Dendritic cell treated with granulocyte-macrophage colony-stimulating factor and Interleukin-4, amounts not matched to agents 40 ng/mL and 50 ng/mL, for 4 days (primary cell): Measurements from ENCODE around the gene CIAO3.
"Not testable (repeated sequence)": the region's sequence is repeated elsewhere in the genome, so short reads cannot be mapped to it uniquely, and the experiment has no call there.

Experiments
- H3K27ac Mint-ChIP-seq: one replicate; pipeline ENCODE4 v1.8.0; 2022; ENCODE audit warnings: mild to moderate bottlenecking, mixed read lengths
- H3K27me3 Mint-ChIP-seq: one replicate; pipeline ENCODE4 v1.8.0; 2022; ENCODE audit warnings: mild to moderate bottlenecking, mixed read lengths
- H3K36me3 Mint-ChIP-seq: one replicate; pipeline ENCODE4 v1.8.0; 2022; ENCODE audit warnings: low read depth, mixed read lengths
- H3K4me1 Mint-ChIP-seq: one replicate; pipeline ENCODE4 v1.8.0; 2022; ENCODE audit warnings: low read depth, mixed read lengths
- H3K4me3 Mint-ChIP-seq: one replicate; pipeline ENCODE4 v1.8.0; 2022; ENCODE audit warnings: mild to moderate bottlenecking, moderate library complexity, mixed read lengths
- H3K9me3 Mint-ChIP-seq: one replicate; pipeline ENCODE4 v1.8.0; 2022; ENCODE audit warnings: mixed read lengths
- intact Hi-C: fragments of 100-400 bp; cut with micrococcal nuclease; formaldehyde crosslinking; loops from one replicate; pipeline ENCODE4 v1.15.0; 2022

The CIAO3 gene

GRCh38 chr16:781346-782010, 40.7 kb upstream of the CIAO3 start:
- H3K9me3 Mint-ChIP-seq: no peaks in the 10 kb centered on the region
- intact Hi-C loops: no loop called here
- H3K4me3 Mint-ChIP-seq: no peak overlapping the region
- peaks cover 19% of the 10 kb centered on the region for H3K36me3 Mint-ChIP-seq
- peaks cover 5% of the 10 kb centered on the region for H3K4me1 Mint-ChIP-seq
- peaks cover 26% of the 10 kb centered on the region for H3K27me3 Mint-ChIP-seq
- no peak overlapping the region for H3K27ac Mint-ChIP-seq

GRCh38 chr16:780296-780695, 39.5 kb upstream of the CIAO3 start:
- Mint-ChIP-seq H3K36me3 (peaks cover 7% of the 10 kb centered on the region), H3K4me1 (no peaks in the 10 kb centered on the region), H3K27ac (no peak overlapping the region), H3K4me3 (no peak overlapping the region), H3K9me3 (no peaks in the 10 kb centered on the region), H3K27me3 (peaks cover 26% of the 10 kb centered on the region)
- intact Hi-C loops: no loop called here

GRCh38 chr16:779561-779960, 38.8 kb upstream of the CIAO3 start:
- no peak overlapping the region for H3K27ac Mint-ChIP-seq
- no peaks in the 10 kb centered on the region for H3K36me3 Mint-ChIP-seq
- H3K27me3 Mint-ChIP-seq: peaks cover 26% of the 10 kb centered on the region
- no peaks in the 10 kb centered on the region for H3K9me3 Mint-ChIP-seq
- intact Hi-C loops: no loop called here
- no peak overlapping the region for H3K4me3 Mint-ChIP-seq
- no peaks in the 10 kb centered on the region for H3K4me1 Mint-ChIP-seq

GRCh38 chr16:778909-779527, 38.2 kb upstream of the CIAO3 start:
- H3K36me3 Mint-ChIP-seq: no peaks in the 10 kb centered on the region
- H3K4me3 Mint-ChIP-seq: no peak overlapping the region
- no peaks in the 10 kb centered on the region for H3K4me1 Mint-ChIP-seq
- no peak overlapping the region for H3K27ac Mint-ChIP-seq
- H3K27me3 Mint-ChIP-seq: peaks cover 26% of the 10 kb centered on the region
- no peaks in the 10 kb centered on the region for H3K9me3 Mint-ChIP-seq
- intact Hi-C loops: no loop called here

DNA sequence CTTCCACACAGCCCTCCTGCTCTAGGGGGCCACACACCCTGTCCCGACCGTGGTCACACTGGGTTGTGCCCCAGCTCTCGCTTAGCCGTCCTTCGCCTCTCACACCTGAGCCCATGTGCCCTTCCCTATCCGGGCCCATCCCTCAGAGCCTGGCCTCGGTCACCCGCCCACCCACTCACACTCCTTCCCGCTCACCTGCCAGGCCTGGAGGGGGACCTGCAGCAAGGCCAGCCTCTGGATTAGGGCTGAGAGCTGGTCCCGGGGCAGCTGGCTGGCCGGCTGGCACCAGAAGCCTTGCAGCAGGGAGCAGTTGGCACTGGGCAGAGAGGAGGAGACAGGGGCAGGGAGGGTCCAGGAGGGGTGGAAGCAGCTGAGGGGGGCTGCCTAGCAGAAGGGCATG, 37.6 kb upstream of the CIAO3 start:
- Mint-ChIP-seq H3K36me3 (no peaks in the 10 kb centered on the region), H3K4me1 (no peaks in the 10 kb centered on the region), H3K27ac (no peak overlapping the region), H3K9me3 (no peaks in the 10 kb centered on the region), H3K27me3 (peaks cover 24% of the 10 kb centered on the region), H3K4me3 (no peak overlapping the region)
- intact Hi-C loops: no loop called here

DNA sequence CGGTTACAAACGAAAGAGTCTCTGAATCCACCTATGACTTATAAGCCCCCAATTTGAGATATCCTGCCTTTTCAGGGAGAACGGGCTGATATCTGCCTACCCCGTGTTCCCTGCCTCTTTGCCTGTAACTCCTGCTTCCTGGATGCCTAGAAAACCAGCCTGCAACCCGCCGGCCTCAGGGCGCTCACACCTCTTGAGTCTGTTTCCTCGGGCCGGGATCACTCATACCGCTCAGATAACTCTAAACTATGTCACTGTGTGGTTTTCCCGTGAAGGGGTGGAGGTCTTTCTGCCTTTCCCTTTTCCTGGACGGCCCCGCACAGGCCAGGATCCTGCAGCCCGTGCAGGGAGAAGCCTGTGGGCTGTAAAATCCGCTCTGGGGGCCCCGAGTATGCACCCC, 37.0 kb upstream of the CIAO3 start:
- no peak overlapping the region for H3K27ac Mint-ChIP-seq
- no peaks in the 10 kb centered on the region for H3K9me3 Mint-ChIP-seq
- no peaks in the 10 kb centered on the region for H3K4me1 Mint-ChIP-seq
- peaks cover 19% of the 10 kb centered on the region for H3K27me3 Mint-ChIP-seq
- H3K36me3 Mint-ChIP-seq: no peaks in the 10 kb centered on the region
- H3K4me3 Mint-ChIP-seq: no peak overlapping the region
- intact Hi-C loops: no loop called here

DNA sequence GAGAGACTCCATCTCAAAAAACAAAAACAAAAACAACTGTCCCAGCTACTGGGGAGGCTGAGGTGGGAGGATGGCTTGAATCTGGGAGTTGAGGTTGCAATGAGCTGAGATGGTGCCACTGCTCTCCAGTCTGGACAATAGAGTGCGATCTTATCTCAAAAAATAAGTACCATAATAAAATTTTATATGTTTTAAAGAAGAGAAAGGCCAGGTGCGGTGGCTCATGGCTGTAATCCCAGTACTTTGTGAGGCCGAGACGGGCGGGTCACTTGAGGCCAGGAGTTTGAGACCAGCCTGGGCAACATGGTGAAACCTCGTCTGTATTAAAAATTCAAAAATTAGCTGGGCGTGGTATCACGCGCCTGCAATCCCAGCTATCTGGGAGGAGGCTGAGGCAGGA, 36.0 kb upstream of the CIAO3 start:
- H3K9me3 Mint-ChIP-seq: no peaks in the 10 kb centered on the region

GRCh38 chr16:776298-776697, 35.5 kb upstream of the CIAO3 start:
- H3K9me3 Mint-ChIP-seq, H3K4me3 Mint-ChIP-seq, H3K36me3 Mint-ChIP-seq, intact Hi-C loops, H3K4me1 Mint-ChIP-seq, H3K27ac Mint-ChIP-seq: not testable (repeated sequence)
- peaks cover 18% of the 10 kb centered on the region for H3K27me3 Mint-ChIP-seq

More for the DNA sequence above, 36.0 kb upstream of the CIAO3 start:
- Mint-ChIP-seq H3K4me3 (no peak overlapping the region), H3K36me3 (no peaks in the 10 kb centered on the region), H3K27ac (no peak overlapping the region), H3K27me3 (peaks cover 19% of the 10 kb centered on the region), H3K4me1 (no peaks in the 10 kb centered on the region)
- intact Hi-C loops: no loop called here

DNA sequence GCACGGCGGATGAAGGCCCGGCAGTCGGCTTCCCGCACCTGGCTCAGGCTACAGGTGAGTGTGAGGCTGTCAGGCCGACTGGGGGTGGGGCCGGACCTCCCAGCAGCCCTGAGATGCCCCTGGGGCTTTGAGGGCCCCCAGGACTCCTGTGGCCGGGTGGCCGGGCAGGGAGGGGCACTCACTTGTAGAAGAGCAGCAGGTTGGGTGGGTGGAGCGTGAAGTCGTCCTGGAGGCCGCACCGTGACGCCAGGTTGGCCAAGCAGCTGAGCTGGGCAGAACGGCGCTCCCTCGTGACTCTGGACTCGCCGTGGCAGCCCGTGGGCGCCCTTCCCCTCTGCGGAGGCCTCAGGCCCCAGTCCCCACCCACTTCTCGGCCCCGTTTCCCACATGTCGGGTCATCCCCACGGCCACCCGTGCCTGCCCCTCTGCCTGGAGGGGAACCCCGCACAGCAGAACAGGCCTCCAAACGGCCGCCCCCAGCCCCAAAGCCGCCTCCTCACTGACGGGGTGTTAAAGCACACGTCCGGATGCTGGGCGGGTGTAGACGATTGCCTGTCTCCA, 34.5 kb upstream of the CIAO3 start:
- H3K27ac Mint-ChIP-seq: no peak overlapping the region
- no peaks in the 10 kb centered on the region for H3K9me3 Mint-ChIP-seq
- intact Hi-C loops: no loop called here
- H3K36me3 Mint-ChIP-seq: no peaks in the 10 kb centered on the region
- no peak overlapping the region for H3K4me3 Mint-ChIP-seq
- peaks cover 18% of the 10 kb centered on the region for H3K27me3 Mint-ChIP-seq
- H3K4me1 Mint-ChIP-seq: no peaks in the 10 kb centered on the region

- no peaks in the 10 kb centered on the region for H3K36me3 Mint-ChIP-seq
- no peak overlapping the region for H3K4me3 Mint-ChIP-seq
- intact Hi-C loops: no loop called here
- no peak overlapping the region for H3K27ac Mint-ChIP-seq
- no peaks in the 10 kb centered on the region for H3K4me1 Mint-ChIP-seq
- H3K27me3 Mint-ChIP-seq: peaks cover 20% of the 10 kb centered on the region
- H3K9me3 Mint-ChIP-seq: no peaks in the 10 kb centered on the region
These were observed 33.5 kb upstream of the CIAO3 start for GRCh38 chr16:774086-775001.

DNA sequence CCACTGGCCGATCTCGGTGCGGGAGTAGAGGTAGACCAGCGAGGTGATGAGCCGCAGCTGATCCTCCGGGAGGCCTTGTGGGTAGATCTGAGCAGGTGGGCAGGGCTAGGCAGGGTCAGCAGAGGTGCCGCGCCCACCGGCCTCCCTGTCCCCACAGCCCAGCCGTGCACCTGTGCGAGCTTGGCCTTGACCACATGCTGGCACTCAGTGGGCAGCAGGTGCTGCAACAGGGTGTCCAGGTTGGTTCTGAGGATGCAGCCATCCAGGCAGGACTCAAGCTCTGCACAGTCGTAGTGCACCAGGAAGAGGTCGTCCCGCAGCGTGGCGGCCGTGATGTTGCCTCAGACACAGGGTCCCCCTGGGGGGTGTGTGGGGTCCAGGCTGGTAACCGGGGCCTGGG, 32.2 kb upstream of the CIAO3 start:
- Mint-ChIP-seq H3K9me3 (no peaks in the 10 kb centered on the region), H3K36me3 (no peaks in the 10 kb centered on the region), H3K27ac (no peak overlapping the region), H3K4me3 (no peak overlapping the region), H3K27me3 (peaks cover 21% of the 10 kb centered on the region), H3K4me1 (no peaks in the 10 kb centered on the region)
- intact Hi-C loops: no loop called here

- no peaks in the 10 kb centered on the region for H3K9me3 Mint-ChIP-seq
- H3K27ac Mint-ChIP-seq: no peak overlapping the region
- intact Hi-C loops: no loop called here
- H3K36me3 Mint-ChIP-seq: no peaks in the 10 kb centered on the region
- no peaks in the 10 kb centered on the region for H3K4me1 Mint-ChIP-seq
- H3K4me3 Mint-ChIP-seq: no peak overlapping the region
- peaks cover 17% of the 10 kb centered on the region for H3K27me3 Mint-ChIP-seq
These were observed 29.6 kb upstream of the CIAO3 start for GRCh38 chr16:770411-770810.

- H3K9me3 Mint-ChIP-seq: no peaks in the 10 kb centered on the region
- H3K36me3 Mint-ChIP-seq: no peaks in the 10 kb centered on the region
- no peak overlapping the region for H3K4me3 Mint-ChIP-seq
- no peak overlapping the region for H3K27ac Mint-ChIP-seq
- peaks cover 17% of the 10 kb centered on the region for H3K27me3 Mint-ChIP-seq
- intact Hi-C loops: no loop called here
- H3K4me1 Mint-ChIP-seq: no peaks in the 10 kb centered on the region
These were observed 29.1 kb upstream of the CIAO3 start for GRCh38 chr16:769934-770333.

GRCh38 chr16:769184-769784, 28.5 kb upstream of the CIAO3 start:
- intact Hi-C loops: no loop called here
- H3K9me3 Mint-ChIP-seq: no peaks in the 10 kb centered on the region
- no peaks in the 10 kb centered on the region for H3K4me1 Mint-ChIP-seq
- no peak overlapping the region for H3K27ac Mint-ChIP-seq
- H3K36me3 Mint-ChIP-seq: no peaks in the 10 kb centered on the region
- H3K27me3 Mint-ChIP-seq: peaks cover 17% of the 10 kb centered on the region
- no peak overlapping the region for H3K4me3 Mint-ChIP-seq
